ENCODE results near the gene EVI5. TPM values are rescaled to one million over a fixed set of nuclear protein-coding genes. Genes with fewer than 3 reads are reported as not detected.

Gene EVI5
- polyA plus RNA-seq, 3 donors = 7.6 to 19.4 (median 14.3) TPM

- no peak overlapping the region for H3K27ac Mint-ChIP-seq
- TF ChIP-seq, protein P1, sequence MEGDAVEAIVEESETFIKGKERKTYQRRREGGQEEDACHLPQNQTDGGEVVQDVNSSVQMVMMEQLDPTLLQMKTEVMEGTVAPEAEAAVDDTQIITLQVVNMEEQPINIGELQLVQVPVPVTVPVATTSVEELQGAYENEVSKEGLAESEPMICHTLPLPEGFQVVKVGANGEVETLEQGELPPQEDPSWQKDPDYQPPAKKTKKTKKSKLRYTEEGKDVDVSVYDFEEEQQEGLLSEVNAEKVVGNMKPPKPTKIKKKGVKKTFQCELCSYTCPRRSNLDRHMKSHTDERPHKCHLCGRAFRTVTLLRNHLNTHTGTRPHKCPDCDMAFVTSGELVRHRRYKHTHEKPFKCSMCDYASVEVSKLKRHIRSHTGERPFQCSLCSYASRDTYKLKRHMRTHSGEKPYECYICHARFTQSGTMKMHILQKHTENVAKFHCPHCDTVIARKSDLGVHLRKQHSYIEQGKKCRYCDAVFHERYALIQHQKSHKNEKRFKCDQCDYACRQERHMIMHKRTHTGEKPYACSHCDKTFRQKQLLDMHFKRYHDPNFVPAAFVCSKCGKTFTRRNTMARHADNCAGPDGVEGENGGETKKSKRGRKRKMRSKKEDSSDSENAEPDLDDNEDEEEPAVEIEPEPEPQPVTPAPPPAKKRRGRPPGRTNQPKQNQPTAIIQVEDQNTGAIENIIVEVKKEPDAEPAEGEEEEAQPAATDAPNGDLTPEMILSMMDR (IDR thresholded peaks at IDR 0.05) = no peak
- Histone ChIP-seq H2AFZ (ENCODE audit: insufficient read depth, low read depth, low read length, poor library complexity, severe bottlenecking) (no peak overlapping the region), H3K9me3 (replicated peaks in 1 of 2; ENCODE audit: control insufficient read depth in 1 of 2, insufficient read depth in 1 of 2, low read length in 2 of 2) (no peaks in the 10 kb centered on the region), H3K4me1 (ENCODE audit: control insufficient read depth in 1 of 2, insufficient read depth in 2 of 2, low read length in 2 of 2) (peaks cover 38 to 41% of the 10 kb centered on the region in 2 donors), H3K4me2 (replicated peaks; ENCODE audit: extremely low read depth, low read length, poor library complexity, severe bottlenecking) (no peak overlapping the region), H3K79me2 (ENCODE audit: insufficient read depth, low read length) (peaks cover 37% of the 10 kb centered on the region), H3K9ac (ENCODE audit: insufficient read depth, low read length, poor library complexity, severe bottlenecking) (no peak overlapping the region), H3K4me3 (replicated peaks in 1 of 3; ENCODE audit: low read depth in 2 of 3, low read length in 3 of 3) (no peak overlapping the region), H3K27ac (ENCODE audit: low read depth in 1 of 2, low read length in 2 of 2) (no peak overlapping the region), H4K20me1 (ENCODE audit: insufficient read depth, low read length) (no peaks in the 10 kb centered on the region), H3K27me3 (ENCODE audit: control insufficient read depth in 2 of 2, insufficient read depth in 2 of 2, low read length in 2 of 2) (peaks cover 0 to 24% of the 10 kb centered on the region in 2 donors), H3K36me3 (replicated peaks in 1 of 2; ENCODE audit: control insufficient read depth in 1 of 2, insufficient read depth in 2 of 2, low read length in 2 of 2) (no peaks in the 10 kb centered on the region)
- peaks cover 41% of the 10 kb centered on the region for H3K4me1 Mint-ChIP-seq
- 82% methylated on average over 7 of the region's 9 CpGs for WGBS (ENCODE audit: insufficient coverage)
- peaks cover 5 to 16% of the 10 kb centered on the region in 2 donors for H3K36me3 Mint-ChIP-seq
- peaks cover 21 to 31% (median 27%) of the 10 kb centered on the region in 3 donors for H3K27me3 Mint-ChIP-seq (ENCODE audit: low read depth in 3 of 3)
- H3K9me3 Mint-ChIP-seq = peaks cover 0 to 10% (median 4%) of the 10 kb centered on the region in 7 donors
- no peak for DNase-seq
- no peak overlapping the region for H3K4me3 Mint-ChIP-seq
- intact Hi-C loops (cut with micrococcal nuclease) = no loop called here
Observed at GRCh38 chr1:92479587-92479986, 305.3 kb downstream of the EVI5 start.

- H3K4me1 ChIP-seq (ENCODE audit: control insufficient read depth in 1 of 2, insufficient read depth in 2 of 2, low read length in 2 of 2) = peaks cover 26 to 29% of the 10 kb centered on the region in 2 donors
- no peaks in the 10 kb centered on the region for H3K9me3 ChIP-seq (replicated peaks in 1 of 2; ENCODE audit: control insufficient read depth in 1 of 2, insufficient read depth in 1 of 2, low read length in 2 of 2)
- H3K79me2 ChIP-seq (ENCODE audit: insufficient read depth, low read length) = peaks cover 25% of the 10 kb centered on the region
- peaks cover 41% of the 10 kb centered on the region for H3K4me1 Mint-ChIP-seq
- no peak overlapping the region for H3K4me3 ChIP-seq (replicated peaks in 1 of 3; ENCODE audit: low read depth in 2 of 3, low read length in 3 of 3)
- H3K4me3 Mint-ChIP-seq = no peak overlapping the region
- intact Hi-C loops (cut with micrococcal nuclease) = no loop called here
- H3K27ac ChIP-seq (ENCODE audit: low read depth in 1 of 2, low read length in 2 of 2) = no peak overlapping the region
- H4K20me1 ChIP-seq (ENCODE audit: insufficient read depth, low read length) = no peaks in the 10 kb centered on the region
- H2AFZ ChIP-seq (ENCODE audit: insufficient read depth, low read depth, low read length, poor library complexity, severe bottlenecking) = no peak overlapping the region
- H3K4me2 ChIP-seq (replicated peaks; ENCODE audit: extremely low read depth, low read length, poor library complexity, severe bottlenecking) = no peak overlapping the region
- H3K36me3 ChIP-seq (replicated peaks in 1 of 2; ENCODE audit: control insufficient read depth in 1 of 2, insufficient read depth in 2 of 2, low read length in 2 of 2) = no peaks in the 10 kb centered on the region
- no peak overlapping the region for H3K9ac ChIP-seq (ENCODE audit: insufficient read depth, low read length, poor library complexity, severe bottlenecking)
- peaks cover 0 to 12% of the 10 kb centered on the region in 2 donors for H3K27me3 ChIP-seq (ENCODE audit: control insufficient read depth in 2 of 2, insufficient read depth in 2 of 2, low read length in 2 of 2)
- H3K27me3 Mint-ChIP-seq (ENCODE audit: low read depth in 3 of 3) = peaks cover 13 to 22% (median 15%) of the 10 kb centered on the region in 3 donors
- peaks cover 0 to 7% (median 3%) of the 10 kb centered on the region in 7 donors for H3K9me3 Mint-ChIP-seq
- 100% methylated on average over 1 of the region's 3 CpGs for WGBS (ENCODE audit: insufficient coverage)
- H3K36me3 Mint-ChIP-seq = peaks cover 3 to 16% of the 10 kb centered on the region in 2 donors
- no peak overlapping the region for H3K27ac Mint-ChIP-seq
- TF ChIP-seq, protein P1 (IDR thresholded peaks at IDR 0.05) = no peak
- DNase-seq = no peak
Observed at GRCh38 chr1:92478393-92478792, 306.5 kb downstream of the EVI5 start.
